AG09319 (cell line): ENCODE data around the gene NPAT.
"Not testable (repeated sequence)": the region's sequence is repeated elsewhere in the genome, so short reads cannot be mapped to it uniquely, and the experiment has no call there.

Source experiments
- DNase-seq: peaks from one replicate; pipeline ENCODE4 v3.0.0-alpha.2; 2010; ENCODE audit warnings: low read depth; ENCODE audit errors: extremely low read depth
- CTCF ChIP-seq: IDR thresholded peaks from 2 replicates; pipeline ENCODE4 v1.5.1; 2011; ENCODE audit warnings: low read depth, mild to moderate bottlenecking, inconsistent platforms, low read length, moderate library complexity

Gene NPAT

GRCh38 chr11:108128772-108129171, 93.7 kb downstream of the NPAT start:
- TF ChIP-seq CTCF, result no peak
- DNase-seq, result no peak

GRCh38 chr11:108125096-108125495, 97.3 kb downstream of the NPAT start:
- DNase-seq, result no peak
- TF ChIP-seq CTCF, result no peak

GRCh38 chr11:108122166-108122628, 100.2 kb downstream of the NPAT start:
- DNase-seq, result no peak
- no peak for TF ChIP-seq CTCF

GRCh38 chr11:108121274-108122155, 100.9 kb downstream of the NPAT start, which contains the start of gene ACAT1:
Gene ACAT1 (plus strand): TSS chr11:108121567. CDS start chr11:108121607, 40 bp downstream.
- DNase-seq, result peak; percentile 73
- no peak; the same call in 1 of the 2 replicates for TF ChIP-seq CTCF

- DNase-seq, result not testable (repeated sequence)
Measured at GRCh38 chr11:108120936-108121273, 101.5 kb downstream of the NPAT start.

- DNase-seq, result peak; percentile 34
Measured at GRCh38 chr11:108117746-108118371, 104.6 kb downstream of the NPAT start.

GRCh38 chr11:108115500-108116140, 106.8 kb downstream of the NPAT start:
- DNase-seq, result peak; percentile 75

More at GRCh38 chr11:108117746-108118371, 104.6 kb downstream of the NPAT start:
- peak; percentile 56 for TF ChIP-seq CTCF

More at GRCh38 chr11:108115500-108116140, 106.8 kb downstream of the NPAT start:
- TF ChIP-seq CTCF, result no peak
